ENCODE data around the gene SPATS2L.

Gene SPATS2L

DNA sequence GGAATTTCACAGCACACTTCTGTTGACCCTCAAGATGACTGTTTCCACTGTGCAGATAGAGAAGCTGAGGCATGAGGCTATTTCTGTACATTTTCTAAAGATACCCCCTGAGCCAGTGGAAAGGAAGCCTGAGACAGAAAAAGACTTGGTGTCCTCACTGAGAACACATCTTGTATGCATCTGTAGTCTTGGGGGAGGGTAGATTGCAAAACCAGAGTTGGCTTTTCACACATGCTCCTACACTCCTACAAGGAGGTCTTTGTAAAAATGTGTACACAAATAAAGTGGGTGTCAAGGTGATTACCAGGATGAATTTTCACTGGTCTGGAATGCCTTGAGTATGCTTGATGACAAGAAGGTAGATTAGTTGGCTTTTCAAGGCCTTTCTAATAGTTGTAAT, 105.3 kb downstream of the SPATS2L start:
- Histone ChIP-seq H3K9me3 (ENCODE audit: severe bottlenecking) (no peaks in the 10 kb centered on the region), H3K4me3 (ENCODE audit: severe bottlenecking) (no peak overlapping the region), H3K4me1 (ENCODE audit: insufficient read depth, poor library complexity, severe bottlenecking) (peaks cover 22% of the 10 kb centered on the region), H3K36me3 (ENCODE audit: low read depth) (peaks cover 15% of the 10 kb centered on the region; the same call in 1 of the 2 replicates), H3K27me3 (ENCODE audit: insufficient read depth, poor library complexity, severe bottlenecking) (no peaks in the 10 kb centered on the region), H3K27ac (ENCODE audit: poor library complexity, severe bottlenecking) (no peak overlapping the region)
- DNase-seq (ENCODE audit: low spot score) (no peak), ATAC-seq (ENCODE audit: low read depth) (no peak)
- TF ChIP-seq, protein P1, sequence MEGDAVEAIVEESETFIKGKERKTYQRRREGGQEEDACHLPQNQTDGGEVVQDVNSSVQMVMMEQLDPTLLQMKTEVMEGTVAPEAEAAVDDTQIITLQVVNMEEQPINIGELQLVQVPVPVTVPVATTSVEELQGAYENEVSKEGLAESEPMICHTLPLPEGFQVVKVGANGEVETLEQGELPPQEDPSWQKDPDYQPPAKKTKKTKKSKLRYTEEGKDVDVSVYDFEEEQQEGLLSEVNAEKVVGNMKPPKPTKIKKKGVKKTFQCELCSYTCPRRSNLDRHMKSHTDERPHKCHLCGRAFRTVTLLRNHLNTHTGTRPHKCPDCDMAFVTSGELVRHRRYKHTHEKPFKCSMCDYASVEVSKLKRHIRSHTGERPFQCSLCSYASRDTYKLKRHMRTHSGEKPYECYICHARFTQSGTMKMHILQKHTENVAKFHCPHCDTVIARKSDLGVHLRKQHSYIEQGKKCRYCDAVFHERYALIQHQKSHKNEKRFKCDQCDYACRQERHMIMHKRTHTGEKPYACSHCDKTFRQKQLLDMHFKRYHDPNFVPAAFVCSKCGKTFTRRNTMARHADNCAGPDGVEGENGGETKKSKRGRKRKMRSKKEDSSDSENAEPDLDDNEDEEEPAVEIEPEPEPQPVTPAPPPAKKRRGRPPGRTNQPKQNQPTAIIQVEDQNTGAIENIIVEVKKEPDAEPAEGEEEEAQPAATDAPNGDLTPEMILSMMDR (IDR thresholded peaks at IDR 0.05; ENCODE audit: poor library complexity, severe bottlenecking) = no peak

DNA sequence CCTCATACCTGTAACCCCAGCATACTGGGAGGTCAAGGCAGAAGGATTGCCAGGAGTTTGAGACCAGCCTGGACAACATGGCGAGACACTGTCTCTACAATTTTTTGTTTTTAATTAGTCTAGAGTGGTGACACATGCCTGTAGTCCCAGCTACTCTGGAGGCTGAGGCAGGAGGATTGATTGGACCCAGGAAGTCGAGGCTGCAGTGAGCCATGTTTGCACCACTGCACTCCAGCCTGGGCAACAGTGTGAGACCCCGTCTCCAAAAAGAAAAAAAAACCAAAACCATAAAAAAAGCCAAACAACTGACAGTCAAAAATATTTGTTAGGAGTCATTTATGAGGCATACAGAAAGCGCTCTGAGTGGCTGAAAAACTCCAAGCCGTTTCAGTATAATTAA, 107.9 kb downstream of the SPATS2L start:
- H3K36me3 ChIP-seq (ENCODE audit: low read depth) = peaks cover 15% of the 10 kb centered on the region; the same call in 1 of the 2 replicates
- TF ChIP-seq, protein P1 (IDR thresholded peaks at IDR 0.05; ENCODE audit: poor library complexity, severe bottlenecking) = no peak
- H3K27ac ChIP-seq (ENCODE audit: poor library complexity, severe bottlenecking) = no peak overlapping the region
- no peaks in the 10 kb centered on the region for H3K4me1 ChIP-seq (ENCODE audit: insufficient read depth, poor library complexity, severe bottlenecking)
- no peak overlapping the region for H3K4me3 ChIP-seq (ENCODE audit: severe bottlenecking)
- H3K9me3 ChIP-seq (ENCODE audit: severe bottlenecking) = no peaks in the 10 kb centered on the region
- DNase-seq (ENCODE audit: low spot score) = no peak
- H3K27me3 ChIP-seq (ENCODE audit: insufficient read depth, poor library complexity, severe bottlenecking) = no peaks in the 10 kb centered on the region
- no peak for ATAC-seq (ENCODE audit: low read depth)

DNA sequence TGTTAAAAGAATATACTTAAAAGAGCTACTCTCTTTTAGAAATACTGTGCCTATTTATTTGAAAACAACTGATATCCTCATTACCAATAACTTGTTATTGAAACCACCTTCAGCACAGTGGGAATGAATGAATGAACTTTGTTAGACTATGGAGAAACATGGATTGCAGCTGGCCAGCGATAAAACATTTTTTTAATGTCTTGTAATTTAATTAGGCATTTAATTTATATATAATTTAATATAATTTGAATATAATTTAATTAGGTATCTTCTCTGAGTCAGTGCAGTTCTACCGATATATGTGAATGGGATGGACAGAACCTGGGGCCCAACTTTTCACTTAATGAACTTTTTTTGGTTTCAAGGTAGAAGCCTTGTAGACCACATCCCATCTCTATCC, 109.0 kb downstream of the SPATS2L start:
- Histone ChIP-seq H3K27ac (ENCODE audit: poor library complexity, severe bottlenecking) (no peak overlapping the region), H3K4me1 (ENCODE audit: insufficient read depth, poor library complexity, severe bottlenecking) (no peaks in the 10 kb centered on the region), H3K4me3 (ENCODE audit: severe bottlenecking) (no peak overlapping the region), H3K27me3 (ENCODE audit: insufficient read depth, poor library complexity, severe bottlenecking) (no peaks in the 10 kb centered on the region), H3K36me3 (ENCODE audit: low read depth) (peaks cover 21% of the 10 kb centered on the region), H3K9me3 (ENCODE audit: severe bottlenecking) (no peaks in the 10 kb centered on the region)
- DNase-seq (ENCODE audit: low spot score) = no peak
- TF ChIP-seq, protein P1 (IDR thresholded peaks at IDR 0.05; ENCODE audit: poor library complexity, severe bottlenecking) = no peak
- no peak for ATAC-seq (ENCODE audit: low read depth)

DNA sequence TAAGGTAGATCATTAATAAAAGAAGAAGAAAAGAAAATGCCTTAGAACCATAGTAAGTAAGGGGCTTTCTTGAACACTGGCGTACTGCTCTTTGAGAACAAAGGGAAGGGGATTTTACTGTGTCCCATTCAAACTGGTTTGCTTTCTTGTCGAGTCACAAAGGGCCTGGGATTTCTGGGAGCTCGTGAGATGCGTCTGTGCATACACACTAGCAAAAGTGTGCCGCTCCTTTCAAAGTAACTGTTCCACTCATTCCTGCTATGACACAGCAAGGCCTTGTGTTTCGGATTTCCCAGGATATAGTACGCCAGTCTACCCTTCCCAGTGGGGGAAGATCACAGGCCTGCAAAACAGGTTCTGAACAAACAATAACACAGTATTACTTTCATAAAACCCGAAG, 110.4 kb downstream of the SPATS2L start:
- ATAC-seq (ENCODE audit: low read depth) = no peak
- TF ChIP-seq, protein P1 (IDR thresholded peaks at IDR 0.05; ENCODE audit: poor library complexity, severe bottlenecking) = no peak
- Histone ChIP-seq H3K27ac (ENCODE audit: poor library complexity, severe bottlenecking) (no peak overlapping the region), H3K4me3 (ENCODE audit: severe bottlenecking) (no peak overlapping the region), H3K36me3 (ENCODE audit: low read depth) (peaks cover 34% of the 10 kb centered on the region), H3K27me3 (ENCODE audit: insufficient read depth, poor library complexity, severe bottlenecking) (no peaks in the 10 kb centered on the region), H3K4me1 (ENCODE audit: insufficient read depth, poor library complexity, severe bottlenecking) (no peaks in the 10 kb centered on the region), H3K9me3 (ENCODE audit: severe bottlenecking) (no peaks in the 10 kb centered on the region)
- DNase-seq (ENCODE audit: low spot score) = no peak

DNA sequence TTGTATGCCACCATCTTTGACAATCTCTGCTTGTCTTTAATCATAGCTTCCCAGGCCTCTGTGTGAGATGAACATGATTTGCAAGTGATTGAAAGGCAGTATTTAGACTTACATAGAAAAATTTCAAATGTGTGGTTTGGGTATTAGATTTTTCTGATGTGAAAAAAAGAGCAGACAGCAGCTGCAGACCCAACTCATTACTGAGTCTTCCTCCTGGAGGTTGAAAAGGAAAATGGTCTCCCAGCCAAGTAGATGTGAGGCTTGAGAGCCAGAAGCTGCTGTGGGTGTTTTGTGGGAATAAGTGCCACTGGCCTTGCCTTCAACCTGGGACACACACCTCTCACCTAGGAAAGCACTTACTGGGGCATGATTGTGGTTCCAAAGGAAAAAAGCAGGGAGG, 110.9 kb downstream of the SPATS2L start:
- peaks cover 34% of the 10 kb centered on the region for H3K36me3 ChIP-seq (ENCODE audit: low read depth)
- TF ChIP-seq, protein P1 (IDR thresholded peaks at IDR 0.05; ENCODE audit: poor library complexity, severe bottlenecking) = no peak
- ATAC-seq (ENCODE audit: low read depth) (no peak), DNase-seq (ENCODE audit: low spot score) (no peak)
- H3K4me1 ChIP-seq (ENCODE audit: insufficient read depth, poor library complexity, severe bottlenecking) = no peaks in the 10 kb centered on the region
- H3K27ac ChIP-seq (ENCODE audit: poor library complexity, severe bottlenecking) = no peak overlapping the region
- no peaks in the 10 kb centered on the region for H3K9me3 ChIP-seq (ENCODE audit: severe bottlenecking)
- no peak overlapping the region for H3K4me3 ChIP-seq (ENCODE audit: severe bottlenecking)
- no peaks in the 10 kb centered on the region for H3K27me3 ChIP-seq (ENCODE audit: insufficient read depth, poor library complexity, severe bottlenecking)
